ENCODE results near the gene EPS8L2.

Gene EPS8L2

DNA sequence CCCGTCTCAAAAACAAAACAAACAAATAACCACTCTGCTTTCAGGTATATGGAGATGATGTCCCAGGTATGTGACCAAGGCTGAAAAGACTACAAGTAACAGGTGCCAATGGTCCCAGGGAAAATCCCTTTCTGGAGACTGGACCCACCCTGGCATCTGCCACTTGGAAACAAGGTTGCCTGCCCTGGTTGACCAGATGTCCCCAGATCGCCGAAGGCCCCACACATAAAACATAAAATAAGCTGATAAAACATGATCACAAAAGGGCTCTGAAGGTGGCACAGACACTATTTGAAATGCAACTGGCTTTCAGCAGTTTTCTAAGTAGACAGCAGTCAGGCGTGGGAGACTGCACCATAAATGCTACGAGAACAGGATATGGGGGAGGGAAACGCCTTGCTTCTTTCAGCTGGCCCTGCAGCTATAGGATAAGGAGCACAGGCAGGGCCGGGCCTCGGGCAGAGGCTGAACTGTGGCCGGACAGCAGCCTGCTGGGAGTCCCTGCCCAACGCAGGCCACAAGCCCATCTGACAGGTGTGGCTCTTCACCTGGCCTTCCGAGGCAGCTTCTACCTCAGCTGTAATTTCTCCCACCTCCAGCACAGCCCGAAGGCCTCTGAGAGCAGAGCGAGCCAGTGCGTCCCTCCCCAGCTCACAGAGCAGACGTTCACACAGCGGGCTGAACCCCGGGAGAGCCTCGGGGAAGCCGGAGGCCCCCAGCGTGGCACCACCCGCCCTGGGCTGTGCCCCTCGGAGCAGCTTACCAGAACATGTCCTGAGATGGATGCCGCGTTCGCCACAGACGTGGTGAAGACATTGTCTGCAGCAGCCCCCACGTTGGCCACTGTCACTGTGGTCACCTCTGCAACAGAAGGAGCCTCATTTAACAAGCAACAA is 15.0 kb upstream of the EPS8L2 start:
- no peak for DNase-seq

DNA sequence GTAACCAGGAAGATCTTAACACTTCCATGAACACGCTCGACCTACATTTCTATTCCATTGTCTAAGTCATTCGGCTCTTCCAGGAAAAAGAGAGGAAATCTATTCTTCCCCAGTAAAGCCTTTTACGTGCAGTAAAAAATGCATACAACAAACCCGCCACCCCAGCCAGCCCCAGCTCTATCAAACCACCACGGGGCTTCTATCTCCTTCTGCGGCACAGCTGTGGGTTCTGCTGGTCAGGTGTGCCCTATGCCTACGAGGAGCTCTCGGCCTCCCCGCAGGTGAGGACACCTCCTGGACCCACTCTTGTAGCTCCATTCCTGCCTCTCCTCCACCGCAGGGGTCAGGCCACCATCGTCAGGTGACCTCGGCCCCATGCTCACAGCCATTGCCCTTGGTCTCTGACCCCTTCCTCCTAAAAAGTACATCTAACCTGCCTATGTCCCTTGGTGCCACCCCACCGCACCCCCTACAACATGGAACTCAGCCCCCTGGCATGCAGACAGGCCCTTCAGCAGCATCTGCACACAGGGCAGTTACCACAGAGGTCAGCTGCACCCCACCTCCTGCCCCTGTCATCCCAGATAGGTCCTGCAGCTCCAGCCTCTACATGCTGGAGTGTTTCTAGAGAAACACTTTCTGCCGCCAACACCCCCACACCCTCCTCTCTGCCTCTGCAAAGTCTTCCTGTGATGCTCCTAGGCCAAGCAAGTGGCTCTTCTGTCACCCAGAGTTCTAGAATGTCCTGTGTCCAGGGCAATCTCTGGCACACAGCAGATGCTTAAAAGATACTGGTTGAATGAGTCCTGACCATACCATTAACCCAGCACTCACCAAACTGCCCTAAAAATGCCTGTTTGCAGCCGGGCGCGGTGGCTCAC is 14.1 kb upstream of the EPS8L2 start:
- DNase-seq, result no peak

DNA sequence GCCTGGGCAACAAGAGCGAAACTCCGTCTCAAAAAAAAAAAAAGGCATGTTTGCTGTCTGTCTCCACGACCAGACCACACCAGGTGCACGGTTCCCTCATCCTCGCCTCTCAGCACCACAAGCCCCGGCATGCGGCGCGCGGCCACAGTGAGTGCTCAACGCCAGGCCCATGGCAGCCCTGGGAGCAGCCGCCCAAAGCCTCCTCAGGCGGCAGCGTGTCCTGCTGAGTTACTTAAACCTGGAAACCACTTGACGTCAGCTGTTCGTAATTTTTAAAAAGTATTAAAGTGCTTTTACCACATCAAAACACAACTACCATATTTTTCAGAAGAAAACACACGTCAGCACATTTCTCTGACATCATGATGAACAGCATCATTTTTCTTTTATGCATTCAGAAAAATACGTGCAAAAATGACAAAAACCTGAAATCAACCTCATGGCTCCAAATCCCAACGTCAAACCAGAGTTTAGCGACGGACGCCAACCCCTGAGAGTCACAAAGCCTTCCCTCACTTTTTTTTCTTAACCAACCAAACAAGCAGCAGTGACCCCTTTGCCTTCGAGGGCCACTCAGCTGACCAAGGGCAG is 13.1 kb upstream of the EPS8L2 start:
- DNase-seq, result no peak

DNA sequence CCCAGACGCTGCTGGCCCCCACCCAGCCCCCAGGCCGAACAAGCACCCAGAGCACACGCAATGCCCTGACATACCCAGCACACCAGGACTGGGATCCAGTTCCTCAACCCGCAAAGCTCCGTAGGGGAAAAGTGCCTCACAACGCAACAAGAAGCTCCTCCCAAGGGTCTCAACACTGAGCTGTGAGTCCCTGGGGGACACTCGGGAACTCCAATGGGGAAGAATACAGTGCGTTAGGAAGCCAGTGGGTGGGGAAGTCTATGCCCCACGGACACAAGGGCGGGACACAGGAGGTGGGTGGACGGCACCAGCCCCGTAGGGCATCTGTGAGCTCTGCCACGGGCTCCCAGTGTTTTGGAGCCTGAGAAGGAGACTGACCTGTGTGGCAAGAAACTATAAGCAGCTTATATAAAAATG is 12.6 kb upstream of the EPS8L2 start:
- DNase-seq, result no peak

DNA sequence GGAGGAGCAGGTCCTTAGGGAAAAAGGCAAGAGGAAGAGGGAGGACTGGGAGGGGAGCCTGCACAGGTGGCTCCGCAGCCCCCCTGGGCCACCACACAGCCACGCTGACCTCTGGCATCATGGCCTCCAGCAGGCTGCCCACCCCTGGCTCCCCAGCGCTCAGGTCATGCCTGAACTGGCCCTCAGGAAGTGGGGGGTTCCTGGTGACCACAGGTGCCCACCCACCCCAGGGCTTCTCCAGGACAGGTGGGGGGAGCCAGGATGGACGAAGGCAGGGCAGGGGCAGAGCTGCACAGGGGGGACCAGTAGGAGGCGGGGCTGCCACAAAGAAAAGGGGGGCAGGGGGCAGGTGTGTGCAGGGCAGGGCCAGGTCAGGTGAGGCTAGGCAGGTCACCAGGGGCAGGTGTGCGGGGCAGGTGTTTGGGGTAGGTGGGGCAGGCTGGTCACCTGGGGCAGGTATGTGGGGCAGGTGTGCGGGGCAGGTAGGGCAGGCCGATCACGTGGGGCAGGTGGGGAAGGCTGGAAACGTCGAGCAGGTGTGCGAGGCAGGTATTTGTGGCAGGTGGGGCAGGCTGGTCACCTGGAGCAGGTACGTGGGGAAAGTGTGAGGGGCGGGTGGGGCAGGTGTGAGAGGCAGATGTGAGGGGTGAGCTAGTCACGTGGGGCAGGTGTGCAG is 12.0 kb upstream of the EPS8L2 start:
- no peak for DNase-seq

DNA sequence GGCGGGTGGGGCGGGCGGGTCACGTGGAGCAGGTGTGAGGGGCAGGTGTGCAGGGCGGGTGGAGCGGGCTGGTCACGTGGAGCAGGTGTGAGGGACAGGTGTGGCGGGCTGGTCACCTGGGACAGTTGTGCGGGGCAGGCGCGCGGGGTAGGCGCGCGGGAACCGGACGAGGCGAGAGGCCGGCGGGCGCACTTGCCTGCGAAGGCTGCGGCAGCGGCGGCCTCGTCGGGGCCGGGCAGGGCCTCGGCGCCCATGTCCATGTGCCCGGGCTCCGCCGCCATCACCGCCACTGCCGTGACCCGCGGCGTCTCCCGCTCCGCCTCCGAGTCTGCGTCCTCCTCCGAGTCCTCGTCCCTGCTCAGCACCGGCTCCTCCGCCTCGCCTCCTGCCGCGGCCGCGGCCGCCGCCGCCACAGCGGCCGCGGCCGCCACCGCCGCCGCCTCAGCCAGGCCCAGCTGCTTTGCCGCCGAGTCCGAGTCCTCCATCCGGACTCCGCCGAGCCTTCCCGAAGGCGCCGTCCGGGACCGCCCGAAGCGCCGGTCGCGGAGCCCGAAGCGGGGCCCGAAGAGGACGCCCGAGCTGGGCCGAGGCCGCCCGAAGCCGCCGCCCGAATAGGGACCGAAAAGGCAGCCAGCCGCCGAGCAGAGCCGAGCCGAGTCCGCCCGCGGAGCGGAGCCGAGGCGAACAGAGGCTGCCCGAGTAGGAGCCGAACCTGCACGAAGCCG is 11.3 kb upstream of the EPS8L2 start, which contains the start of gene DEAF1:
DEAF1 (minus strand) TSS at position 660 of the 725 bp plus-strand sequence; CDS start at position 485, 175 bp downstream.
- DNase-seq, result peak; percentile 96

DNA sequence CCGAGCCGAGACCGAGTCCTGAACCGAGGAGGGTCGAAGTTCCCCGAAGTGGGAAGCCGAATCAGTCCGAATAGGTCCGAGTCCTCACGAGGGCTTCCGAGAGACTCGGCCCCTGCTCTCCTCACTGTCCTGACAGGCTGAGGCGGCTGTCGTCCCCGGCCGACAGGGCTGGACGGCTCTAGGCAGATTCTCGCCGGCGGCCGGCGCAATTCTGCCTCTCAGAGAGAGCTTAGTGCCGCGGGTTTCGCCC is 10.8 kb upstream of the EPS8L2 start:
- no peak for DNase-seq

DNA sequence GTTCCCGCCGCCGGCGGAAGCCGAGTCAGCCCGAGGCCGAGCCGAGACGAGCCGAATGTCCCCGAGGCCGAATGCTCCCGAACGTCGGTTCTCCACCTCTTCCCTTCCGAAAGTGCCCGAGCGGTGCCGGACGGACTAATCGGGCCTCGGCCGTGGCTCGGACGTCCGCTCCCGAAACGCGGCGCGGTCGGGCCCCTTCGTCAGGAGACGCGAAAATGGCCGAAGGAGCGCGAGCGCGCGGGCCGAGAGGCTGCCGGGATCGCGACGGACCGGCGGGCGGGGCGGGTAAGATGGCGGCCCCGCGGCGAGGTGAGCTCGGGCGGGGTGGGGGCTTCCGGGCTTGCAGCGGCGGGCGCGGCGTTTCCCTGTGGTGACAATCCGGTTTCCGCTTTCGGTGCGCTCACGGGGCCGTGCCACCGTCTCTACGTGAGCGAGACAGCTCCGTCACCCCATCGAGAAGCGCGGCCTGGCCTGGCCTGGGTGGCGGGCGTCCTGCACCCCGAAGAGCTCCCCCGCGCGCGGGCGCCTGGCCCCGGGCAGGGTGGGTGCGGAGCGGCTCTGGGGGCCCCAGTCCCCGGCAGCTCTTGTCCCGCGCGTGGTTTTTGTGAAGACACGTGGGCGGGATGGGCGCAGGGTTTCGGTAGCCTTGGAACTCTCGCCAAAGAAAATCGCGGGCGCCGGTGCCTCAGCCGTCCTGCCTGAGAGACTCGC is 10.3 kb upstream of the EPS8L2 start, which contains the start of gene TMEM80:
TMEM80 (plus strand) TSS at position 279 of the 711 bp plus-strand sequence; CDS start at position 291, 12 bp downstream.
- DNase-seq, result peak; percentile 98

DNA sequence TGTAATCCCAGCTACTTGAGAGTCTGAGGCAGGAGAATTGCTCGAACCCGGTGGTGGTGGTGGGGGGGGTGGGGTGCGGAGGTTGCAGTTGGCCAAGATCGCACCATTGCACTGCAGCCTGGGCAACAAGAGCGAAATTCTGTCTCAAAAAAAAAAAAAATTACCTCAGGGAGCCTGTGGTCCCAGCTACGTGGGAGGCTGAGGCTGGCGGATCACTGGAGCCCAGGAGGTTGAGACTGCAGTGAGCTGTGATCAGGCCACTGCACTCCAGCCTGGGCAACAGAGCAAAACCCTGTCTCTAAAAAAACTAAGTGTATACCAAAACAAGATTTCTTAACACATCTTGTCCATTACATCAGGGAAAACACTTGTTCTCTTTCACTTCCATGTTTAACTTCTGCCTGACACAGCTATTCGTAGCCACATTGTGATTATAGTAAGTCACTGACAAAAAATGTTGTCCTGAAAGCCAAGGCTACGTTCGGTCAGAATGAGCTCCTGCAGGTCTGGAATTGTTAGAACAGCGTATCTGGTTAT is 9.0 kb upstream of the EPS8L2 start:
- DNase-seq, result peak; percentile 31

DNA sequence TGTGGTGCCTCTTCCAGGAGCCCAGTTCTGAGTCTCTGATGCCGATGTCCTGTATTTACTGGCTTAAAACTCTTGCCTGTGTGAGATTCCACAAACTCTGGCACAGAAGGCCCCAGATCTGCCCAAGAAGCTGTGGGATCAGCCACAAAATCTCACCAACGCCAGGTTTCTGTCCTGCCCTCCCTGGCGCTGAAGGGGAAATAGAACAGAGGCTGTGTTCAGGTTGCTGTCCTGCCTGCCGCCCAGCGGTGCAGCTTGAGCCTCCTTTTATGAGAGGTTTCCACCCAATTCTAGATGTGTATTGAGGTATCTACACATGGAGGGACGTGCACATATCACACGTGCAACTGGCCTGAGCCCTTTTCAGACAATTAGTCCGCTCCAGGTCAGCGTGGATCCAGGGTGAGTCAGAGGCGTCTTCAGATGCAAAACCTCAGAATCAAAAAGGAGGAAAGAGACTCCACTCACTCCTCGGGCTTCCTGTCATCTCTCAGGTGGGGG is 8.2 kb upstream of the EPS8L2 start:
- no peak for DNase-seq

DNA sequence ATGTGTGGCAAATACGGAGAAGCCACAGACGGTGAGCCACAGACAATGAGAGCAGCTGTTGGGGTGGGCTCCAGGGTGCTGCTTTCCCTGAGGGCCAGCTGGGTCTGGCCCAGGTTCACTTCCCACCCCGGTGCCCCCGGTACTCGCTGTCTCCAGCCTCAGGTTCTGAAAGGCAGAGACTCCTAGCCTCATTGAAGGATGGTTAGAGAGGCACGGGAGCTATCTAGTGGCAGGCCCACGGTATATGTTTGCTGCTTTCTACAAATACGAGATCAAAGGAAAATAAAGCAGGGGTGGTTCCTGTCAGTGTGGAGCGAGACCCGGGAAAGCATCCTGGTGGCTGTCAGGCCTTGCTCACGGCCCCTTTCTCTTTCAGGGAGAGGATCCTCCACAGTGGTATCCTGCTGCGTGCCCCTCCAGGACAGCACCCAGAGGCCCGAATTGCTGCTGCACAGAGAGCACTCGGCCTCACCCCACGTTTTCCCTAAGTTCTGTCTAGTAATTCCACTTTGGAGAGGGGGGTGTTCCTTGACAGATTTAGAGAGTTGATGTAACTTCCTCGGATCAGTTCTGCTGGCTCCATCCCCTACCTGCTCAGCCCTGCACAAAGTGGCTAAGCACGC is 7.4 kb upstream of the EPS8L2 start:
- DNase-seq, result no peak

DNA sequence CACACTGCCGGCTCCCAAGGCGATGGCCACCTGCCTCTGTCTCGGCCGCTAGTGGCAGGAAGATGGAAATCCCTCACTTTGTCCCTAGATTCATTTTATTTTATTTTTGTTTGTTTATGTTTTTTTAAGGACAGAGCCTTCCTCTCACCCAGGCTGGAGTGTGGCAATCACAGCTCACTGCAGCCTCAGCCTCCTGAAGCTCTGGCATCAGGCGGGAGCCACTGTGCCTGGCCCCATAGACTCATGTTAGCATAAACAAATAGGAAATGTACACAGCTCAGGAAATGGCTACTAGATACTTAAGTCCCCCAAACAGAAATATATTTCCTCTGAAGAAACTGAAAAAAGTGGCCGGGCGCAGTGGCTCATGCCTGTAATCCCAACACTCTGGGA is 6.9 kb upstream of the EPS8L2 start:
- no peak for DNase-seq

DNA sequence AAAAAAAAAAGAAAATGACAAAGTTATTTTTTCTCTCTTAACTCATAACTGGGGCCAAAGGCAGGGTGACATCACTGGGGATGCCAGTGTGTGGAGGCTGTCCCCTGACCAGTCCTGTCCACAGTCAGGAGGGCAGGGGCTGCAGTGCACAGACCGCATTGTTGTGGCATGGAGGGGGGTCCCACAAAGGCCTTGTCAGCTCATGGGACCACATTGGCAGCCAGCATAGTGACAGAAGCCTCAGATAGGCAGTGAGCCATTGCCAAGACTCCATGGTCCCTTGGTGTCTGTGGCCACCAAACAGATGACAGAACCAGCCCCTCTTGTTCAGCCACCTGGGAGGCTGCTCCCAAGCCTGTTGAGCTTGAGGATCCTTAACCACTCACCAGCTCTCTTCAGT is 6.3 kb upstream of the EPS8L2 start:
- DNase-seq, result no peak

DNA sequence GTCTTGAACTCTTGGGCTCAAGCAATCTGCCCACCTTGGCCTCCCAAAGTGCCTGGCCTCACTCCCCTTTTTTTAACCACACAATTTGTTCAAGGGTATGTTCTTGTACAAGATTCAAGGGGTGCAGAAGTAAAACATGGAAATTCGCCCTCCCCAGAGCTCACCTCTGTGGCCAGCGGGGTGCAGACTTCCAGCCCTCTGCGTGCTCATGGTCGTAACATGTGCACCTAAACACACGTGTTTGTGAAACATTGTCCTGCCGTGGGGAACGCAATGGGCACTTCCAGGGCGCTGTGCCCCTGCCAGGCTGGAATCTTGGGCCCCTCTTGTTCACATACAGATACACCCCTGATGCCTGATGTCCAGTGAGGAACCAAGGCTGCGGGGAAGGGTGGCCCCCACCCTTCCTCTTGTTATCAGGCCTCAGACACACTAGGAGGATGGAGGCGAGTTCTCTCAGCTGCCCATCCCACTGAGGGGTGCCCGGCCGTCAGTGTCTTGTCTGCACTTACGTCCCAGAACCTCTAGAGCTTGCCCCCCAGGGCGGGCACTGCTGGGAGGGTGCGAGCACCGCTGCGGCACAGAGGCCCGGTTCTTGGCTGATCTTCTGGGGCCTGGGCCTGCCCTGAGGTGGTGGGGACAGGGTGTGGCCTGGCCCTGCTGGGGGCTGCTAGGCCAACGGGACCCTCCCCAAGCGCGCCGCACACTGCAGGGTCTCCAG is 4.1 kb upstream of the EPS8L2 start:
- DNase-seq, result no peak

DNA sequence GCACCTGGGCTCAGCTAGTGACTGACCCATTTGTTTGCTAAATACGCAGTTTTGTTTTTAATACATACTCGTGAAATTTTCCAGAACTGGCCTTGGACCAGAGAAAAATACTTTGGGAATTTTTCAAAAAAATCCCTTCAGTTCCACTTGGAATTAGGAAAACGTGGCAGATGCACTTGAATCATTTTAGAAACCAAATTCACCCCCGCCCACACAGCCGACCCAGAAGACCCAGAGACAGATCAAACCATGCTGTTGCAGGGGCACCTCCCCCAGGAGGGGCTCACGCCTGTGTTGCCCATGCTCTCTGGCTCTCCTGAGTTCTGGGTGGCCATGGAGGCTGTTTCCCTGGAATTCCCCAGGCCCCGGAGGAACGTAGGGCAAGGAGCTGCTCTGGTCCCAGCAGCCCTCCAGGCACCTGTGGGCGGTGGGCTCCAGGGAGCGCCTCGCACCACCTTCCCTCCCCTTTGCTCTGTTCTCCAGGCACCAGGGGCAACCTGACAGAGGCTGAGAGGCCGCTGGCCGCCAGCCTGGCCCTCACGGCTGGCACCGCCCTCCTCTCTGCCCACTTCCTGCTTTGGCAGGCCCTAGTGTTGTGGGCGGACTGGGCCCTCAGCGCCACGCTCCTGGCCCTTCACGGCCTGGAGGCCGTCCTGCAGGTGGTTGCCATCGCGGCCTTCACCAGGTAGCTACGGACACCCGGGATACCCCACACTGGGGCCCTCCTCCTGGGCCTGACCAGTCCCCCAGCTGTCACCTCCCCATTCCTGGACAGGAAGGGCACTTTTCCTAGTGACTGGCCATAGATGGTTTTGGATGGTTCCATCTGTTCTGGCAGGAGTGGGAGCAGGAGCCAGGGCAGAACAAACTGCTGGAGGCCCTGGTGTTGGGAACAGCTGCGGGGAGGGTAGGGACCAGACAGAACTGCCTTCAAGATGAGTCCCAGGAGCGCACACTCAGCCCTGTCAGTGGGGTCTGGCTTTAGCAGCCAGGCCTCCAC is 3.3 kb upstream of the EPS8L2 start:
- DNase-seq, result peak; percentile 20

DNA sequence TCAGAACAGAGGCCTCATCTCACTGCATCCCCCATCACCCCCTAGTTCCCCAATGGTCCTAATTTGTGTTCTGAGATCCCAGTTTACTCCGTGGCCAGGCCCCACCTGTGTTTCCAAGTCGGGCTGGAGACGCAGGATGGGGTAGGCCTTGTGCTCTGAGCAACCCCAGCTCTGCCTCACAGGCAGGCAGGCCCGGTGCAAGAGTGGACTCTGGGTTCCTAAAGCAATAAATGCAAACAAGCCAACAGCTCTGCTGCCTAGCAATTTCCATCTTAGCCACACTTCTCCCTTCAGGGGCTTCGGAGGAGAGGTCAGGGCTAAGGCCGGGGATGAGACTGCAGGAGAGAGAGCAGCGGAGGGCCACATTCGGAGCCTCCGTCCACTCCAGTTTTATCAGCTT is 2.5 kb upstream of the EPS8L2 start:
- DNase-seq, result no peak

DNA sequence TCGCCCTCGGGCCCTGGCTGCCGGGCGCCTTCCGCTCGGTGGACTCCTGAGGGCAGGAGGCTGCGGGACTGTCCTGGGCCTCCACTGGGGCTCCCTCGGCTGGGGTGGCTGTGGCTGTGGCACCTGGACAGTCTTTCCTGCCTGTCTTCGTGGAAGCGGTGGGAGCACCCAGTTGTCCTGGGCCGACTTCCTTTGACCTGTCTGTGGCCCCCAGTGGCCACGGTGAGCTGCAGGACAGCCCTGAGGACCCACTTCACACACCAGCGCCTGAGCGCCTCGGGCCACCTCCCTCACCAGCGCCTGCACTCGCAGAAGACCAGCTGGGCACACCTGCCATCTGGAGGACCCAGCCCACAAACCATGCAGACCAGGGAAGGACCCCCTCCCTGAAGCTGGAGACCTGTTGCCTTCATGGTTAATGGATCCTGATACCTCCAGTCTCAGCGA is 1.8 kb upstream of the EPS8L2 start:
- no peak for DNase-seq

Data from midbrain (tissue), 1 donor.